ENCODE measurements around the gene RANBP10. TPM values are rescaled to one million over a fixed set of nuclear protein-coding genes. Genes with fewer than 3 reads are reported as not detected.

RANBP10 gene
- total and polyA plus RNA-seq, 9 of the 15 experiments (the other 6 are each of a cell fraction or from before 2014, with no cell fraction given), result 0.61 to 19.3 (median 5.9) TPM

GRCh38 chr16:67846320-67847063 is 40.1 kb upstream of the RANBP10 start, which contains the start of gene NUTF2 (continued):
- TF ChIP-seq BRCA1 (IDR thresholded peaks at IDR 0.05) (no peak), BRCA1 (CRISPR knock-in tag; IDR thresholded peaks at IDR 0.05) (no peak), POLR3G (IDR thresholded peaks at IDR 0.05; ENCODE audit: extremely low read depth, insufficient read length, insufficient replicate concordance) (no peak), RNF2 (IDR thresholded peaks at IDR 0.05) (peak; percentile 88)

GRCh38 chr16:67846063-67846319 is 39.6 kb upstream of the RANBP10 start:
- CTCF ChIA-PET (ENCODE audit: low intra/inter-chr PET ratio), result no interaction called here
- H3K79me2 ChIP-seq (ENCODE audit: control insufficient read depth, insufficient read depth, low read length), result peaks cover 80% of the 10 kb centered on the region
- no peak for ATAC-seq
- no peaks in the 10 kb centered on the region for H3K27me3 ChIP-seq (ENCODE audit: control insufficient read depth in 2 of 2, insufficient read depth in 2 of 2, low read length in 2 of 2)
- peak overlapping the region; percentile 84 for H3K4me2 ChIP-seq (ENCODE audit: insufficient read depth, low read length)
- peak overlapping the region; percentile 81 for H2AFZ ChIP-seq (ENCODE audit: low read depth, low read length)
- WGBS (ENCODE audit: insufficient coverage, low coverage, missing lambda C conversion rate), result 9% methylated on average over 2 of the region's 2 CpGs
- no peak for TF ChIP-seq RB1 (IDR thresholded peaks at IDR 0.05; ENCODE audit: low read depth)
- 0 out of 2 replicates have a peak, but pooled peaks have one; percentile 83 for TF ChIP-seq KAT7 (CRISPR knock-in tag; IDR thresholded peaks at IDR 0.05; ENCODE audit: borderline replicate concordance)
- peak; percentile 86 for TF ChIP-seq PHF21A (IDR thresholded peaks at IDR 0.05; ENCODE audit: borderline replicate concordance, low read depth)
- TF ChIP-seq MBD1 (CRISPR knock-in tag; IDR thresholded peaks at IDR 0.05), result 0 out of 2 replicates have a peak, but pooled peaks have one; percentile 16
- peak in 1 of 2 experiments; percentile 50; a peak in 1 of 4 replicates for TF ChIP-seq KDM1A (IDR thresholded peaks at IDR 0.05)
- no peak for FAIRE-seq
- H3K9me1 ChIP-seq (ENCODE audit: control insufficient read depth, insufficient read depth, low read length), result peaks cover 5% of the 10 kb centered on the region
- H3K27ac ChIP-seq (ENCODE audit: extremely low read depth, low read depth, low read length), result peak overlapping the region; percentile 77
- peaks cover 28% of the 10 kb centered on the region for H3K36me3 ChIP-seq (ENCODE audit: control insufficient read depth, insufficient read depth, low read length)
- POLR2A ChIA-PET, result interaction anchor here (0.6 to 2.7 kb wide), 11 partner anchors 9 to 383 kb away, joined by 3 to 10 read pairs (median 4); partner anchors contain the start of gene PARD6A
- no peak for DNase-seq (ENCODE audit: extremely low read depth in 1 of 4, low spot score in 3 of 4)
- in situ Hi-C loops (cut with MboI), result no loop called here
- BruUV-seq (replicated peaks), result TSS peak; percentile 64
- peaks cover 34 to 57% of the 10 kb centered on the region in 2 experiments for H3K4me1 ChIP-seq (replicated peaks in 1 of 2; ENCODE audit: control insufficient read depth in 2 of 2, insufficient read depth in 2 of 2, low read length in 2 of 2)
- peak overlapping the region; percentile 99 for H3K4me3 ChIP-seq
- peak overlapping the region; percentile 94 for H3K9ac ChIP-seq (ENCODE audit: insufficient read depth in 1 of 2, low read depth in 2 of 2, low read length in 2 of 2)
- intact Hi-C loops (cut with micrococcal nuclease), result loop anchor here (2.0 kb wide), 1 partner anchor 47 kb away; the partner anchor contains the start of gene PSKH1
- no peaks in the 10 kb centered on the region for H3K9me3 ChIP-seq (replicated peaks; ENCODE audit: control insufficient read depth, insufficient read depth, low read depth, low read length)
- H4K20me1 ChIP-seq (replicated peaks; ENCODE audit: control insufficient read depth, insufficient read depth, low read length), result no peaks in the 10 kb centered on the region; the same call in 1 of the 2 replicates
